ENCODE measurements around the gene ARMC3. TPM values are rescaled to one million over a fixed set of nuclear protein-coding genes. Genes with fewer than 3 reads are reported as not detected.

ARMC3 gene
- total and polyA plus RNA-seq, 9 of the 15 experiments (the other 6 are each of a cell fraction or from before 2014, with no cell fraction given) = 0.33 to 1.1 (median 0.62) TPM

GRCh38 chr10:23055424-23056185, 127.8 kb downstream of the ARMC3 start (continued):
- TF ChIP-seq SRF (CRISPR knock-in tag; IDR thresholded peaks at IDR 0.05) (peak in 1 of 2 experiments; percentile 85; a peak in 1 of 4 replicates), ARNT (IDR thresholded peaks at IDR 0.05) (peak in 1 of 2 experiments; percentile 59; a peak in 1 of 4 replicates), ZNF347 (CRISPR knock-in tag; IDR thresholded peaks at IDR 0.05; ENCODE audit: low read depth) (peak; percentile 55; the same call in 1 of the 2 replicates), CBX3 (IDR thresholded peaks at IDR 0.05; ENCODE audit: borderline replicate concordance in 1 of 2, low read length in 2 of 2) (peak in 1 of 2 experiments; percentile 71; a peak in 1 of 3 replicates), CSDE1 (IDR thresholded peaks at IDR 0.05) (peak in 1 of 2 experiments; percentile 86; a peak in 2 of 4 replicates), ZNF184 (CRISPR knock-in tag; IDR thresholded peaks at IDR 0.05) (no peak), MBD1 (CRISPR knock-in tag; IDR thresholded peaks at IDR 0.05) (no peak), ARID3B (CRISPR knock-in tag; IDR thresholded peaks at IDR 0.05; ENCODE audit: borderline replicate concordance) (no peak), CTBP1 (IDR thresholded peaks at IDR 0.05; ENCODE audit: borderline replicate concordance) (no peak), ZNF41 (CRISPR knock-in tag; conservative IDR thresholded peaks at IDR 0.05) (peak; percentile 65; the same call in 1 of the 2 replicates), SUPT5H (IDR thresholded peaks at IDR 0.05) (peak; percentile 96), NR2F6 (CRISPR knock-in tag; IDR thresholded peaks at IDR 0.05) (no peak), CHD2 (IDR thresholded peaks at IDR 0.05; ENCODE audit: low read depth, low read length) (no peak), ZNF253 (CRISPR knock-in tag; conservative IDR thresholded peaks at IDR 0.05) (0 out of 2 replicates have a peak, but pooled peaks have one; percentile 44), ARID4B (CRISPR knock-in tag; IDR thresholded peaks at IDR 0.05) (no peak), ZNF316 (IDR thresholded peaks at IDR 0.05) (peak; percentile 90)
- TF ChIP-seq, protein P1, sequence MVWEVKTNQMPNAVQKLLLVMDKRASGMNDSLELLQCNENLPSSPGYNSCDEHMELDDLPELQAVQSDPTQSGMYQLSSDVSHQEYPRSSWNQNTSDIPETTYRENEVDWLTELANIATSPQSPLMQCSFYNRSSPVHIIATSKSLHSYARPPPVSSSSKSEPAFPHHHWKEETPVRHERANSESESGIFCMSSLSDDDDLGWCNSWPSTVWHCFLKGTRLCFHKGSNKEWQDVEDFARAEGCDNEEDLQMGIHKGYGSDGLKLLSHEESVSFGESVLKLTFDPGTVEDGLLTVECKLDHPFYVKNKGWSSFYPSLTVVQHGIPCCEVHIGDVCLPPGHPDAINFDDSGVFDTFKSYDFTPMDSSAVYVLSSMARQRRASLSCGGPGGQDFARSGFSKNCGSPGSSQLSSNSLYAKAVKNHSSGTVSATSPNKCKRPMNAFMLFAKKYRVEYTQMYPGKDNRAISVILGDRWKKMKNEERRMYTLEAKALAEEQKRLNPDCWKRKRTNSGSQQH (CRISPR knock-in tag; IDR thresholded peaks at IDR 0.05) = peak; percentile 99
- TF ChIP-seq, protein P2, sequence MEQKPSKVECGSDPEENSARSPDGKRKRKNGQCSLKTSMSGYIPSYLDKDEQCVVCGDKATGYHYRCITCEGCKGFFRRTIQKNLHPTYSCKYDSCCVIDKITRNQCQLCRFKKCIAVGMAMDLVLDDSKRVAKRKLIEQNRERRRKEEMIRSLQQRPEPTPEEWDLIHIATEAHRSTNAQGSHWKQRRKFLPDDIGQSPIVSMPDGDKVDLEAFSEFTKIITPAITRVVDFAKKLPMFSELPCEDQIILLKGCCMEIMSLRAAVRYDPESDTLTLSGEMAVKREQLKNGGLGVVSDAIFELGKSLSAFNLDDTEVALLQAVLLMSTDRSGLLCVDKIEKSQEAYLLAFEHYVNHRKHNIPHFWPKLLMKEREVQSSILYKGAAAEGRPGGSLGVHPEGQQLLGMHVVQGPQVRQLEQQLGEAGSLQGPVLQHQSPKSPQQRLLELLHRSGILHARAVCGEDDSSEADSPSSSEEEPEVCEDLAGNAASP (IDR thresholded peaks at IDR 0.05) = no peak

Data from K562 (cell line).